Activated CD4-positive, alpha-beta memory T cell treated with anti-CD3 and anti-CD28 coated beads for 36 hours (primary cell): ENCODE results near the gene CADPS2. TPM values are rescaled to one million over a fixed set of nuclear protein-coding genes. Genes with fewer than 3 reads are reported as not detected.

ENCODE experiments used
- CTCF ChIA-PET: fragments of 350-600 bp; sonication (Branson Sonifier 250); formaldehyde crosslinking; loops from one replicate; lab custom pipeline; 2021; ENCODE audit warnings: antibody characterized with exemption, inconsistent platforms; lab: Charles Lee
- POLR2A ChIA-PET: fragments of 350-600 bp; sonication (Branson Sonifier 250); formaldehyde crosslinking; loops from one replicate; lab custom pipeline; 2021; ENCODE audit warnings: antibody characterized with exemption; lab: Charles Lee
- DNase-seq: peaks from one replicate; pipeline ENCODE4 v3.0.0-alpha.2; 2020
- H3K27ac Mint-ChIP-seq: one replicate; pipeline ENCODE4 v1.8.0; 2021; ENCODE audit warnings: mixed read lengths
- H3K27me3 Mint-ChIP-seq: one replicate; pipeline ENCODE4 v1.8.0; 2021; ENCODE audit warnings: mixed read lengths
- H3K36me3 Mint-ChIP-seq: one replicate; pipeline ENCODE4 v1.8.0; 2021; ENCODE audit warnings: mixed read lengths
- H3K4me1 Mint-ChIP-seq: one replicate; pipeline ENCODE4 v1.8.0; 2021; ENCODE audit warnings: low read depth, mixed read lengths
- H3K4me3 Mint-ChIP-seq: one replicate; pipeline ENCODE4 v1.8.0; 2021; ENCODE audit warnings: mild to moderate bottlenecking, mixed read lengths
- H3K9me3 Mint-ChIP-seq: one replicate; pipeline ENCODE4 v1.8.0; 2021; ENCODE audit warnings: mixed read lengths
- intact Hi-C: fragments of 100-400 bp; cut with micrococcal nuclease; formaldehyde crosslinking; loops from one replicate; pipeline ENCODE4 v1.15.1; 2023
- total RNA-seq, 2 experiments: library from RNA; stranded (reverse); gene quantifications; one replicate each; pipeline ENCODE4 v1.2.3, GENCODE V29; 2021

Gene CADPS2
- total RNA-seq = not detected

DNA sequence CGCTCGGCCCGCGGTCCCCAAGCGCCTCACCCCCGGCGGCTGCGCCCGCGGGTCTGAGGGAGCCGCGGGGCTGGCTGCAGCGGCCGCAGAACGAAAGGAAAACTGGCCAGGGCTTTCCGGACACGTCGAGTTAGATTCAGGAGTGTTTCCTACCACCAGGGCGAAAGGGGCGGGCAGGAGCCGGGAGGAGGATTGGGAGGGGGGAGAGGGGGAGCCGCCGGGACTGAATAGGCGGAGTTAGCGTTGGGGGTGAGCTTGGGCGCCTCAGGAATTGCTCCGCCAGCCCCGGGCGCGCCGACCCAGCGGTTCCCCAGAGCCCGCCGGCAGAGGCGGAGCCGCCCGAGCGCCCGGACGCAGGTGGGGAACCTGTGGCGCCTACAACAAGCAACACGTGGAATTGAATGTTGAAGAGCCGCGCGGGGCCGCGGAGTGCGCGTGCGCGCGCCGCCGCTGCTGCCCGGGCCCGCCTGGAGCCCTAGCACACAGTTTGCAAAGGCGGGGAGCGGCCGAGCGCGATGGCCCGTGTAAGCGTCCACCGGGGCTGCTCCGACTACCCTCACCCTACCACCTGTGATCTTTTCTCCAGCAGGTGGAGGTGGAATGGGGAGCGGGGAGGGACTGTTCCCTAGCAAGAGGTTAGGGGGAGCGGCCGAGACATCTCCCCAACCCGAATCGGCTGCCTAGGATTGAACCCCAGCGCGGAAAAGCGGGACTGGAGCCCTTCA lies at the start of gene CADPS2:
Gene CADPS2 (minus strand): TSS at position 104 of the 725 bp plus-strand sequence. CDS start 123 bp downstream, outside the sequence.
- H3K4me3 Mint-ChIP-seq = peak within 1 kb of the TSS; percentile 8
- H3K9me3 Mint-ChIP-seq = no peaks in the 10 kb centered on the region
- DNase-seq = peak; percentile 23
- no peak within 1 kb of the TSS for H3K27ac Mint-ChIP-seq
- CTCF ChIA-PET = no interaction called here
- peaks cover 2% of the 10 kb centered on the region for H3K36me3 Mint-ChIP-seq
- POLR2A ChIA-PET = no interaction called here
- peaks cover 7% of the 10 kb centered on the region for H3K4me1 Mint-ChIP-seq
- peaks cover 36% of the 10 kb centered on the region for H3K27me3 Mint-ChIP-seq
- intact Hi-C loops = no loop called here

DNA sequence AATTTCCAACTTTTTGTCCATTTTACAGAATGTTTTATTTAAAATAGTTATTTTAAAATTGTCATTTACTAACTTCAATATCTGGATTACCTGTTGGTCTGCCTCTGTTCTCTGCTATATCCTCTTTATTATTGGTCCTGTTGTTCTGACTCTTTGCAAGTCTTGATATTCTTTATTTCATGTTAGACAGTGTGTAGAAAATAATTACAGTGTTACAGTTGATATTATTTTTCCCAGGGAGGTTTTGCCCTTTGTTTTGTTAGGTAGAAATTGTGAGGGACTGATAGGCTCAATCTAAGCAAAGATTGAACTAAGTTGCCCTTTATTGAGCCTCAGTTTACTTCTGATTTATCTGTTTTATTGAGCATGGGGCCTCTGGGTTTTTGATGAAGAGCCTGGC lies 49.4 kb upstream of the CADPS2 start:
- H3K27ac Mint-ChIP-seq = no peak overlapping the region
- H3K36me3 Mint-ChIP-seq = no peaks in the 10 kb centered on the region
- intact Hi-C loops = no loop called here
- H3K4me3 Mint-ChIP-seq = no peak overlapping the region
- DNase-seq = no peak
- H3K9me3 Mint-ChIP-seq = peaks cover 6% of the 10 kb centered on the region
- H3K4me1 Mint-ChIP-seq = no peaks in the 10 kb centered on the region
- ChIA-PET POLR2A (no interaction called here), CTCF (no interaction called here)
- no peaks in the 10 kb centered on the region for H3K27me3 Mint-ChIP-seq

DNA sequence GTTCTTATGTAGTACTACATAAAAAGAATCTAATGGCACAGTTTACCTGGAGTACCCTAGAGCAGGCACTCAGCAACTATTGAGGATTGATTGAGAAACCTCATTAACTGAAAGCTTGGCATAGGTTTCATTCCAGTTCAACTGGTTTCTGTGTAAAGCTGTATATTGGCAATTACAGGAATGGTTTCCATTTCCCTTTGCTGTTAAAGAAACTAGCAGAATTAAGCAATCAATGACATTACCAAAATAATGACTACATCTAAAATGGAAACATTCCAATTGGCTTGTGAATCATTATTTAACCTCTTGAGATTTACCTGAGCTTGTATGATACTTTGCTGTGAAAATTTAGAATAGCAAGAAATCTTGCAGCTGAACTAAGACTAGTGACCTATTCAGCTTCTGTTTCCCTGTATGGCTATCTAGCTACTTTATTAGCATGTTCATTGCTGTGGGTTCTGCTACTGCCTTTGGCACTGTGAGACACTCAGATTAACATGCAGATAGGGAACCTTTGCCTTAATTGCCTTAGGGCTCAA lies 33.5 kb upstream of the CADPS2 start:
- DNase-seq = no peak
- peaks cover 4% of the 10 kb centered on the region for H3K9me3 Mint-ChIP-seq
- no peak overlapping the region for H3K27ac Mint-ChIP-seq
- no peaks in the 10 kb centered on the region for H3K4me1 Mint-ChIP-seq
- intact Hi-C loops = no loop called here
- POLR2A ChIA-PET = no interaction called here
- H3K4me3 Mint-ChIP-seq = no peak overlapping the region
- no peaks in the 10 kb centered on the region for H3K27me3 Mint-ChIP-seq
- no peaks in the 10 kb centered on the region for H3K36me3 Mint-ChIP-seq
- CTCF ChIA-PET = no interaction called here

GRCh38 chr7:122914812-122915211 lies 28.6 kb upstream of the CADPS2 start:
- DNase-seq = no peak
- POLR2A ChIA-PET = no interaction called here
- H3K4me3 Mint-ChIP-seq = no peak overlapping the region
- H3K9me3 Mint-ChIP-seq = peaks cover 3% of the 10 kb centered on the region
- no peaks in the 10 kb centered on the region for H3K4me1 Mint-ChIP-seq
- no peak overlapping the region for H3K27ac Mint-ChIP-seq
- intact Hi-C loops = no loop called here
- CTCF ChIA-PET = no interaction called here
- no peaks in the 10 kb centered on the region for H3K27me3 Mint-ChIP-seq
- H3K36me3 Mint-ChIP-seq = no peaks in the 10 kb centered on the region

DNA sequence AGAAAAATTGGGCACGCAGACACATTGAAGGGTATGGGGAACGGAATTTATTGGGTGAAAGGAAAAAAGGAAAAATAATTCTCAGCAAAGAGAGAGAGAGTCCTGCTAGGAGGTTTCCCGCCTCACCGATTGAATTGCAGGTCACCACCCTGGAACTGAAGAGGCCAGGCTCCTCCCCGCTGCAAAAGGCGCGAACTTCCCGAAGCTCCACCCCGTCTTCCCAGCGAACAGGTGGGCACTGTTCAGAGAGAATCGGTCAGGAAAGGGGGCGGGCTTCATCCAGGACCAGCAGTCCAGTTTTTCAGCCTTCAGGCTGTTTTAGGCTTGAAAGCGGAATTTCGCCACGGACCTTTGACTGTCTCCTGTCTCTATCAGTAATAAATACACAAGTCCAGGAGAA lies 27.3 kb upstream of the CADPS2 start:
- ChIA-PET POLR2A (no interaction called here), CTCF (no interaction called here)
- intact Hi-C loops = no loop called here
- Mint-ChIP-seq H3K27me3 (no peaks in the 10 kb centered on the region), H3K4me3 (no peak overlapping the region), H3K4me1 (no peaks in the 10 kb centered on the region), H3K27ac (no peak overlapping the region), H3K36me3 (no peaks in the 10 kb centered on the region), H3K9me3 (peaks cover 3% of the 10 kb centered on the region)
- DNase-seq = no peak

GRCh38 chr7:122902751-122903495 lies 16.7 kb upstream of the CADPS2 start:
- CTCF ChIA-PET = no interaction called here
- intact Hi-C loops = no loop called here
- H3K4me1 Mint-ChIP-seq = no peaks in the 10 kb centered on the region
- POLR2A ChIA-PET = no interaction called here
- H3K9me3 Mint-ChIP-seq = peaks cover 5% of the 10 kb centered on the region
- H3K27me3 Mint-ChIP-seq = no peaks in the 10 kb centered on the region
- H3K4me3 Mint-ChIP-seq = no peak overlapping the region
- DNase-seq = no peak
- no peaks in the 10 kb centered on the region for H3K36me3 Mint-ChIP-seq
- H3K27ac Mint-ChIP-seq = no peak overlapping the region

GRCh38 chr7:122901250-122901649 lies 15.0 kb upstream of the CADPS2 start:
- Mint-ChIP-seq H3K27ac (no peak overlapping the region), H3K4me3 (no peak overlapping the region), H3K4me1 (no peaks in the 10 kb centered on the region), H3K27me3 (no peaks in the 10 kb centered on the region), H3K36me3 (no peaks in the 10 kb centered on the region), H3K9me3 (peaks cover 5% of the 10 kb centered on the region)
- CTCF ChIA-PET = no interaction called here
- no peak for DNase-seq
- POLR2A ChIA-PET = no interaction called here
- intact Hi-C loops = no loop called here

DNA sequence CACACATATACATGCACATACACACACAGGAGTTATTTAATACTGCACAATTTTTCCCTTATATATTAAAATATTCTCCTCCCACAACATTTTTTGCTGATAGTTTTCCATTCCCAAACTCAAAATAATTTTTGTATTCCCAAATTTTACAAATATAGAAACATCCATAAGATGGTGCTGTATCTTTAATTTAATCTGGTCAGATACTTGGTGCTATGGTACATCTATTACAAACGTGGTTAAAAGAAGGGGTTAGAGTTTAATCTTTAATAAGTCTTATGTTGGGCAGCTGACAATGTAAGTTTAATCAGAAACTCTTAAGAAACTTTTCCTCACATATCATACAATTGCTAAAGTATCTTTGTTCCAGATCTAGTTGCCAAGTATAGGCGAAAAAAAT lies 10.2 kb upstream of the CADPS2 start:
- H3K4me1 Mint-ChIP-seq = no peaks in the 10 kb centered on the region
- H3K4me3 Mint-ChIP-seq = no peak overlapping the region
- POLR2A ChIA-PET = no interaction called here
- H3K27ac Mint-ChIP-seq = no peak overlapping the region
- H3K27me3 Mint-ChIP-seq = no peaks in the 10 kb centered on the region
- no peaks in the 10 kb centered on the region for H3K36me3 Mint-ChIP-seq
- peaks cover 3% of the 10 kb centered on the region for H3K9me3 Mint-ChIP-seq
- intact Hi-C loops = no loop called here
- CTCF ChIA-PET = no interaction called here
- DNase-seq = no peak

DNA sequence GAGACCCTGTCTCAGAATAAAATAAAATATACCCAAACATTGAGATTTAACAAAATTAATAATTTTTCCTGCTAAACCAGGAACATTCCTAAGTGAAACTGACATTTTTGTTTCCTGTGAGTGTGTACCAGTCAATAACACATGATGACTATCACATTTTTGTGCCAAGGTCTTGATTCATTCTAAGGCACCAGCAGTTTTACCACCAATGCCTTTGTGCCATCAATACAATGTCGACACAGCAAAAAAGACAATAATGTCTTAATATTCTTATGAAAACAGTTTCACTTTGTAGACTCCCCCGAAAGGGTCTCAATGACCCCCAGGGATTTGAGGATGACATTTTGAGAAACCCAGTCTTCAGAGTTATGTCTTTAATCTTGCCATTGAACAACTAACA lies 7.2 kb upstream of the CADPS2 start:
- intact Hi-C loops = no loop called here
- Mint-ChIP-seq H3K9me3 (peaks cover under 1% of the 10 kb centered on the region), H3K4me1 (no peaks in the 10 kb centered on the region), H3K36me3 (no peaks in the 10 kb centered on the region), H3K27ac (no peak overlapping the region), H3K4me3 (no peak overlapping the region), H3K27me3 (peaks cover 6% of the 10 kb centered on the region)
- ChIA-PET CTCF (no interaction called here), POLR2A (no interaction called here)
- no peak for DNase-seq

DNA sequence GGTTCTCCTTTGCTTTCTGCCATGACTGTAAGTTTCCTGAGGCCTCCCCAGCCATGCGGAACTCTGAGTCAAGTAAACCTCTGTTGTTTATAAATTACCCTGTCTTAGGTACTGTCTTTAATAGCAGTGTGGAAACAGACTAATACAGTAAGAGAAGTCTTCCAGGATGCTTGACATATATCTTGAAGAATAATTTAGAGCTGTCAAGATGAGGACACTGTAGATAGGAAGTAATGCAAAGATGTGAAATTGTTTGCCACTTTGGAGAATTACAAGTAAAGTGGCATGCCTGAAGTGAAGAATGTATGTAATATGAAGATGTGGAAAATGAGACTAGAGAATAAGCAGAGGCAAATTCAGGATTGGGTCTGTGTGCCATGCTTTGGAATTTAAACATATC lies 2.9 kb upstream of the CADPS2 start:
- POLR2A ChIA-PET = no interaction called here
- H3K27ac Mint-ChIP-seq = no peak overlapping the region

GRCh38 chr7:122887848-122888247 lies 1.6 kb upstream of the CADPS2 start:
- Mint-ChIP-seq H3K27me3 (peaks cover 36% of the 10 kb centered on the region), H3K4me1 (peaks cover 7% of the 10 kb centered on the region), H3K36me3 (peaks cover 2% of the 10 kb centered on the region), H3K27ac (no peak overlapping the region), H3K9me3 (no peaks in the 10 kb centered on the region), H3K4me3 (no peak overlapping the region)
- ChIA-PET CTCF (no interaction called here), POLR2A (no interaction called here)
- intact Hi-C loops = no loop called here
- no peak for DNase-seq

More for the DNA sequence above, 2.9 kb upstream of the CADPS2 start:
- H3K27me3 Mint-ChIP-seq = peaks cover 33% of the 10 kb centered on the region
- H3K9me3 Mint-ChIP-seq = no peaks in the 10 kb centered on the region
- H3K36me3 Mint-ChIP-seq = peaks cover 2% of the 10 kb centered on the region
- no peak for DNase-seq
- no peak overlapping the region for H3K4me3 Mint-ChIP-seq
- peaks cover 7% of the 10 kb centered on the region for H3K4me1 Mint-ChIP-seq
- CTCF ChIA-PET = no interaction called here
- intact Hi-C loops = no loop called here

- Mint-ChIP-seq H3K4me1 (peaks cover 7% of the 10 kb centered on the region), H3K36me3 (peaks cover 2% of the 10 kb centered on the region), H3K27me3 (peaks cover 36% of the 10 kb centered on the region), H3K4me3 (no peak overlapping the region), H3K9me3 (no peaks in the 10 kb centered on the region), H3K27ac (no peak overlapping the region)
- DNase-seq = no peak
- CTCF ChIA-PET = no interaction called here
- POLR2A ChIA-PET = no interaction called here
- intact Hi-C loops = no loop called here
Measured at GRCh38 chr7:122887198-122887597, 938 bp upstream of the CADPS2 start.
